HG03354 (cell line): ENCODE data around the gene OR6Q1.

Source experiments
- ATAC-seq: cut with Tn5 transposase; IDR thresholded peaks from one replicate; pipeline ENCODE4 v1.9.1; 2021; ENCODE audit warnings: mild to moderate bottlenecking; ENCODE audit not compliant: unreplicated experiment, poor library complexity, severe bottlenecking

The OR6Q1 gene

GRCh38 chr11:58055806-58056401 lies 25.2 kb downstream of the OR6Q1 start:
- no peak for ATAC-seq

- ATAC-seq, result no peak
Measured at GRCh38 chr11:58057481-58057880, 26.7 kb downstream of the OR6Q1 start.

- no peak for ATAC-seq
Measured at GRCh38 chr11:58058276-58059006, 27.7 kb downstream of the OR6Q1 start.

GRCh38 chr11:58059007-58059350 lies 28.2 kb downstream of the OR6Q1 start:
- no peak for ATAC-seq

GRCh38 chr11:58060535-58060934 lies 29.8 kb downstream of the OR6Q1 start:
- no peak for ATAC-seq

- no peak for ATAC-seq
Measured at GRCh38 chr11:58060939-58061672, 30.4 kb downstream of the OR6Q1 start.

- no peak for ATAC-seq
Measured at GRCh38 chr11:58061813-58062212, 31.1 kb downstream of the OR6Q1 start.

GRCh38 chr11:58067685-58068084 lies 36.9 kb downstream of the OR6Q1 start:
- ATAC-seq, result no peak

- no peak for ATAC-seq
Measured at GRCh38 chr11:58068655-58069054, 37.9 kb downstream of the OR6Q1 start.

GRCh38 chr11:58070585-58070984 lies 39.8 kb downstream of the OR6Q1 start:
- no peak for ATAC-seq

- ATAC-seq, result no peak
Measured at GRCh38 chr11:58075781-58076180, 45.0 kb downstream of the OR6Q1 start.
